Prostate gland (tissue), 2 donors: Measurements from ENCODE around the gene CRELD1. TPM values are rescaled to one million over a fixed set of nuclear protein-coding genes. Genes with fewer than 3 reads are reported as not detected.
"Not testable (repeated sequence)": the region's sequence is repeated elsewhere in the genome, so short reads cannot be mapped to it uniquely, and the experiment has no call there.

Experiments
- DNase-seq: peaks from one replicate; pipeline ENCODE4 v3.0.0-alpha.2; 2019; ENCODE audit warnings: low spot score
- H3K27ac ChIP-seq, 2 donors: fragments of 200-600 bp; sonication (generic); 2 replicates each; pipeline ENCODE4 v1.5.1; 2017 to 2019
- H3K27me3 ChIP-seq: fragments of 200-600 bp; sonication (generic); replicated peaks from 2 replicates; pipeline ENCODE4 v1.5.1; 2019; ENCODE audit not compliant: insufficient read depth
- H3K36me3 ChIP-seq, 2 donors: fragments of 200-600 bp; sonication (generic); 1 replicate in 1 of 2; 2 replicates in 1 of 2; pipeline versions ENCODE4 v1.5.1 to v1.8.1; 2017 to 2019
- H3K4me1 ChIP-seq: fragments of 200-600 bp; sonication (generic); replicated peaks from 2 replicates; pipeline ENCODE4 v1.5.1; 2019
- H3K4me3 ChIP-seq, 2 donors: fragments of 200-600 bp; sonication (generic); 2 replicates each; pipeline ENCODE4 v1.5.1; 2017 to 2019
- H3K9me3 ChIP-seq: fragments of 200-600 bp; sonication (generic); 2 replicates; pipeline ENCODE4 v1.5.1; 2017
- CTCF ChIP-seq, 4 experiments: fragments of 200-600 bp in 2 of 4; fragments of 450-650 bp in 2 of 4; sonication (generic) in 2 of 4; IDR thresholded peaks; 1 replicate in 3 of 4; 2 replicates in 1 of 4; pipeline ENCODE4 v1.5.1; 2016 to 2019; ENCODE audit warnings: antibody characterized with exemption in 4 of 4, mild to moderate bottlenecking in 2 of 4, moderate library complexity in 2 of 4
- POLR2A ChIP-seq: fragments of 450-650 bp; IDR thresholded peaks from one replicate; pipeline ENCODE4 v1.6.1; 2016; ENCODE audit warnings: antibody characterized with exemption, mild to moderate bottlenecking
- POLR2AphosphoS5 ChIP-seq: sonication (generic); formaldehyde crosslinking; IDR thresholded peaks from one replicate; pipeline ENCODE4 v1.6.1; 2017; ENCODE audit warnings: antibody characterized with exemption
- WGBS: methylation state at CpG from one replicate; pipeline ENCODE4 v1.1.5; 2018; 5-methylcytosine and 5-hydroxymethylcytosine counted together
- intact Hi-C: fragments of 100-400 bp; cut with DNase I; formaldehyde crosslinking; loops from one replicate; pipeline ENCODE4 v1.14.2; 2022
- total RNA-seq, 2 donors: library from RNA; depleted of rRNA; stranded (reverse); fragments of >200 nt; gene quantifications; one replicate each; pipeline ENCODE4 v1.1.0, GENCODE V29; 2016

The CRELD1 gene
- total RNA-seq, 2 donors from 2014 or later: 46.9 to 64.9 TPM

GRCh38 chr3:9897408-9898372, 35.9 kb upstream of the CRELD1 start:
- intact Hi-C loops: no loop called here
- TF ChIP-seq POLR2A (no peak), CTCF (IDR thresholded peaks at IDR 0.05) (no peak), POLR2AphosphoS5 (peak; percentile 89)
- H3K27ac ChIP-seq: peak overlapping the region; percentile 75 to 86
- H3K9me3 ChIP-seq: no peaks in the 10 kb centered on the region
- H3K27me3 ChIP-seq: no peaks in the 10 kb centered on the region
- no peak overlapping the region for H3K4me3 ChIP-seq
- H3K36me3 ChIP-seq: peaks cover 0 to 9% of the 10 kb centered on the region in 2 donors
- WGBS: 58% methylated on average over 4 of the region's 4 CpGs
- no peaks in the 10 kb centered on the region for H3K4me1 ChIP-seq
- peak; percentile 82 for DNase-seq

GRCh38 chr3:9898467-9899241, 35.0 kb upstream of the CRELD1 start:
- intact Hi-C loops: no loop called here
- 50% methylated on average over 8 of the region's 8 CpGs for WGBS
- DNase-seq: no peak
- no peak overlapping the region for H3K4me3 ChIP-seq
- H3K27me3 ChIP-seq: no peaks in the 10 kb centered on the region
- TF ChIP-seq CTCF (IDR thresholded peaks at IDR 0.05) (no peak), POLR2AphosphoS5 (no peak), POLR2A (no peak)
- peak overlapping the region; percentile 75 to 86 for H3K27ac ChIP-seq
- peaks cover 0 to 3% of the 10 kb centered on the region in 2 donors for H3K36me3 ChIP-seq
- no peaks in the 10 kb centered on the region for H3K9me3 ChIP-seq
- no peaks in the 10 kb centered on the region for H3K4me1 ChIP-seq

- peak overlapping the region in 1 of 2 donors; percentile 86 for H3K27ac ChIP-seq
- TF ChIP-seq POLR2A (no peak), POLR2AphosphoS5 (no peak), CTCF (IDR thresholded peaks at IDR 0.05) (no peak)
- 51% methylated on average over 3 of the region's 3 CpGs for WGBS
These were observed 34.3 kb upstream of the CRELD1 start for GRCh38 chr3:9899289-9899791.

DNA sequence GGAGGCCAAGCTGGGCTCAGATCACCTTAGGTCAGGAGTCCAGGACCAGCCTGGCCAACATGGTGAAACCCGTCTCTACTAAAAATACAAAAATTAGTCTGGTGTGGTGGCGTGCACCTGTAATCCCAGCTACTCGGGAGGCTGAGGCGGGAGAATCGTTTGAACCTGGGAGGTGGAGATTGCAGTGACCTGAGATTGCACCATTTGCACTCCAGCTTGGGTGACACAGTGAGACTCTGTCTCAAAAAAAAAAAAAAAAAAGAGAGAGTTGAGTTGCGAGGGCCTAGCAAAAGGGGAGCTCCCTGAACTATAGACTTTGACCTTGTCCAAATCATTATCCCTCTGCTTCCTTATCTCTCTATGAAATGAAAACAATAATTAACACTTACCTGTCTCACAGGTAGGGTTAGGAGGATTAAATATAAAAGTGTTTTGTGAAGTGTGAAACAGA, 32.6 kb upstream of the CRELD1 start:
- H3K36me3 ChIP-seq, H3K27ac ChIP-seq, H3K4me3 ChIP-seq, intact Hi-C loops, H3K4me1 ChIP-seq, DNase-seq, H3K27me3 ChIP-seq, H3K9me3 ChIP-seq: not testable (repeated sequence)
- WGBS: 97% methylated on average over 6 of the region's 6 CpGs

More at GRCh38 chr3:9899289-9899791, 34.3 kb upstream of the CRELD1 start:
- Histone ChIP-seq H3K9me3 (no peaks in the 10 kb centered on the region), H3K4me3 (no peak overlapping the region), H3K36me3 (no peaks in the 10 kb centered on the region), H3K27me3 (no peaks in the 10 kb centered on the region), H3K4me1 (no peaks in the 10 kb centered on the region)
- intact Hi-C loops: no loop called here
- no peak for DNase-seq

GRCh38 chr3:9901967-9902366, 31.7 kb upstream of the CRELD1 start:
- 69% methylated on average over 5 of the region's 5 CpGs for WGBS
- peak overlapping the region in 1 of 2 donors; percentile 70 for H3K27ac ChIP-seq
- no peak for DNase-seq

More at GRCh38 chr3:9901967-9902366, 31.7 kb upstream of the CRELD1 start:
- intact Hi-C loops: no loop called here
- no peaks in the 10 kb centered on the region for H3K27me3 ChIP-seq
- no peak for TF ChIP-seq POLR2AphosphoS5
- no peak for TF ChIP-seq CTCF (IDR thresholded peaks at IDR 0.05)
- no peak for TF ChIP-seq POLR2A
- H3K4me1 ChIP-seq: no peaks in the 10 kb centered on the region
- no peaks in the 10 kb centered on the region for H3K36me3 ChIP-seq
- no peaks in the 10 kb centered on the region for H3K9me3 ChIP-seq
- H3K4me3 ChIP-seq: no peak overlapping the region
